OCI-LY3 (cell line): ENCODE results near the gene IFNGR2.

Experiments used
- CTCF ChIP-seq: fragments of 200-600, 300-600 bp; sonication (generic); IDR thresholded peaks from 2 replicates; pipeline ENCODE4 v1.5.1; 2014; ENCODE audit warnings: antibody characterized with exemption, low read length, low read depth
- EZH2phosphoT487 ChIP-seq: fragments of 200-600 bp; shearing (Covaris generic); IDR thresholded peaks from 2 replicates; pipeline ENCODE4 v1.6.1; 2018; ENCODE audit warnings: antibody characterized with exemption, mixed run types, low read depth

DNA sequence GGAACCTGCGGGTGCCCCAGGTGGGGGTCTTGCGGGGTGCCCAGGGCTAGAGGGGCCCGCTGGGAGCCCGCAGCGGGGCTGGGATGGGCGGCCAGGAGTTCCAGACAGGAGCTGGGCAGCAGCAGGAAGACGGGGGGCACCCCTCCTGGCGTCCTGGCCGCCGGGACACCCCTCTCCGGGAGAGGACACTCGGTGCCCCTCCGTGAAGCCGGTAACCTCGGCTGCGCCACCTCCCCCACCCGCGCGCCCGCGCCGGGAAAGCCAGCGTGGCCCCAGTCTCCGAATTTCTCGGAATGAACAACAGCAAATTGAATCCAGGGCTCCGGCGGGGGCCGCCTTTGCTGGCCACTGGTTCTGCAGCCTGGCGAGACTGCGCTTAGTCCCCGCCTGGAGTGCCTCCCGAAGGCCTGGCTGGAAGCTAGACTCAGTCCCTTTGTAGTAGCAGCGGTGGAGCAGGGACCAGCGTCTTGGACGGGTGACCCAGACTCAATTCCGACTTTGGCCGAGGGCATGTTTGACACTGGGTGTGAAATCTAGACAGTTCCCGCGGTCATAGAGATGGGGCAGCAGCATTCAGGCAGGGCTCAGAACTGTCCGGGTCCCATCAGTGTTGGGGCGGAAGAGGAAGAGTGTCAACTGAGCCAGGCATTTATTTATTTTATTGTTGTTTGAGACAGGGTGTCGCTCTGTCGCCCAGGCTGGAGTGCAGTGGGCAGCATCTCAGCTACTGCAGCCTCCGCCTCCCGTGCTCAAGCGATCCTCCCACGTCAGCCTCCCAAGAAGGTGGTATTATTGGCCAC, 773 bp downstream of the IFNGR2 start:
- TF ChIP-seq CTCF (no peak), EZH2phosphoT487 (no peak)
